Measurements from ENCODE around the gene CHST5.
A peak's percentile ranks its signal among the peaks of the same experiment; 100 is the strongest.

Gene CHST5

DNA sequence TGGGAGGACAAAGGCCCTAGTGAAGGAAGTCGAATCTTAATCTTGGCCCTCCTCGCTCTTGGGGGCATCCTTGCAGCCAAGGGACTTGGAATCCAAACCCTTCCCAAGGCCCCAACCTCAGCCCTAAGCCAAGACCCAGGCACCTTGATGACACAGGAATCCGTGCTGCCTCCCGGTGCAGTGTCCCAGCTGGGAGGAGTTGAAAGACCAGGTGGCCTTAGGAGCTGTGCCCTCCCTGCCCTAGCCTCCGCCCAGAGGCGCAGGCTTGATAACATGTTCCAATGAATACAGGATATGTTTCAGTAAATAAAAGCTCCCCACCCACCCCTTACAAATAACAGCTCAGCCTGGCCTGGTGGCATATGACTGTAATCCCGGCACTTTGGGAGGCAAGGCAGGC, at the start of gene CHST5:
Gene CHST5, minus strand, starts transcription at position 208 of the 400 bp plus-strand sequence. CDS start 5,724 bp downstream, outside the sequence.
- DNase-seq = no peak

DNA sequence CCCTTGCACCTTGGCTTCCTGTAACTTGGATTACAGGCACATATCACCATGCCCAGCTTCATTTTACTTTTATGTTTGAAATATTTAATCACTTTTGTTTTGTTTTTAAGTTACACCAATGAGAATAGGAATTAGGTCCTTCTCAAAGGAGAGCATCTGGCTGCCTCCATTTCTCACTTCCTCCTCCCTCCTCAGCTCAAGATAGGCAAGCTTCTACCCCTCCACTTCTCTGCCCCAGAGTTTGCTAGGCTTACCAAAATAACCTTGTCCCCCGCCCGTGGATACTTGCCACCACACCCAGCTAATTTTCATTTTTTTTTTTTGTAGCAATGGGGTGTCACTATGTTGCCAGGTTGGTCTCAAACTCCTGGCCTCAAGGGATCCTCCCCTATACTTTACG, 48.2 kb upstream of the CHST5 start:
- no peak for DNase-seq

GRCh38 chr16:75579281-75579834, 43.5 kb upstream of the CHST5 start:
- no peak for DNase-seq

GRCh38 chr16:75578725-75579124, 42.8 kb upstream of the CHST5 start:
- DNase-seq = no peak

DNA sequence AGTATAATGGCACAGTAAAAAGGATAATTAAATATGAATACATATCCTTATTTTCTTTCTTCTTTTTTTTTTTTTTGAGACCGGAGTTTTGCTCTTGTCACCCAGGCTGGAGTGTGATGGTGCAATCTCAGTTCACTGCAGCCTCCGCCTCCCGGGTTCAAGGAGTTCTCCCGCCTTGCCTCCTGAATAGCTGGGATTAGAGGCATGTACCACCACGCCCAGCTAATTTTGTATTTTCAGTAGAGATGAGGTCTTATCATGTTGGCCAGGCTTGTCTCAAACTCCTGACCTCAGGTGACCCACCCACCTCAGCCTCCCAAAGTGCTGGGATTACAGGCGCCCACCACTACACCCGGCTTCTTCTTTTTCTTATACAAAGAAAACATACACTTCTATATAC, 42.3 kb upstream of the CHST5 start:
- DNase-seq = no peak

DNA sequence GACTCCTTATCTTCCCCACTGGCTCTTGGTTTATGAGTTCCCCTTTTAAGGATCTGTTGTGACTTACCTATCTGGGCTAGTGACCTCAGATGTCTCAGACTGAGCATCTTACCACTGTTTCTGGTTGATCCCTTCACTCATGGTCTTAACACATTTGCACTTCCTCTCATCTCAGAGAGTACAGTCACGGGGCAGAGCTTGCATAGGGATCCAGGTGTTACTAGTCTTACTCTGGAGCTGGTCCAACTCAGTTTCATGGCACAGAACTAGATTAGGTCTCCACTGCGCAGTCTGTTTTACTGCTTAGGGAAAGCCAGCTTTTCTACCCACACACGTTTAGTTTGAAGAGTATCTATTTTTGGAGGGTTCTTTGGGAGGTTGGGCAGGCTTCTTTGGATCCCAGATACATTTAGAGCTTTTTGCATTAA, 40.5 kb upstream of the CHST5 start:
- no peak for DNase-seq

DNA sequence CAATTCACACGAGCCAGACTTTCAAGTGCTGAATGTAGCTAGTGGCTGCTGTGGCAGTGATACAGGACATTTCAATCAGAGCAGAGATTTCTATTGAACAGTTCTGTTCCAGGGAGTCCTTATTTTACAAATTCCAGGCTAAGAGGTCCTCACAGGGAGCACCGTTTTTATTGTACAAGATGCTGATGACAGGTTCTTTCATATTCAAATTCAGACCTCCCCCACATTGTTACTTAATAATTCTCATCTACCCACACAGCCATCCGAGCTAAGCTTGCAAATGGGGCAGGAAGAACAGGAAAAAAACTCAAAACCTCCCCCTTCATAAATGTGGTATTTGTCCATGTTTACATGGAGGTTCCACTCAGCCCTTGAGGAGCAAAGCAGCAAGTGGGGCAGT, 40.0 kb upstream of the CHST5 start:
- no peak for DNase-seq

- DNase-seq = no peak
These were observed 38.0 kb upstream of the CHST5 start for GRCh38 chr16:75573955-75574354.

DNA sequence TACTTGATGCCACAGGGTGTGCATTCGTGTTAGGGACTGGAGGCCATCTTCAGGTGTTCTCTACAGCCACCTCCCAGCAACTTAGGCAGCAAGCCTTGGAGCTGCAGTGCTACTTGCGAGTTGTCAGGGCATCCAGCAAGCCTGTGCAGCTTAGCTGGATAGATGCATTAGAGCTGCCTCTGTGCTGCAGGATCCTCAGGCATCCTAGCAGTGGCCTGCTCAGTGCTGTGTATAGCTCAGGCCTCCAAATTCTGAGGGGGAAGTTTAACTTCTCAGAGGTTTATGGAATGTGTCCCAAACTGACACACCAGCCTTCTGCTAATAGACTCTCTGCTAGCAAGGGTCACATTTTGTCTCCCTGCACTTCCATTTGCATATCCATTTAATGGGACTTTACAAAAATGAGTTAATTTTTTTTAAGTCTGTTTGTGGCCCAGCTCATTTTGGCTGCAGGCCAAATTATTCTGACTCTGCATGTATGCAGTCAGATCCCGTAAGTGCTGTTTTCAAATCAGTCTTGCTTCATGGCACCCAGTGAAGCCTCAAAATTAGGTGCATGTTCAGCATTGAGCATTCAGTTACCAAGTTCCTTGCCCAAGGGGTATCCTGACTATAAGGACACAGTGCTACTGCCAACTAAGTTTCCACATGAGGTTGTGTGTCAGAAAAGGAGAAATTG, 37.1 kb upstream of the CHST5 start:
- no peak for DNase-seq

DNA sequence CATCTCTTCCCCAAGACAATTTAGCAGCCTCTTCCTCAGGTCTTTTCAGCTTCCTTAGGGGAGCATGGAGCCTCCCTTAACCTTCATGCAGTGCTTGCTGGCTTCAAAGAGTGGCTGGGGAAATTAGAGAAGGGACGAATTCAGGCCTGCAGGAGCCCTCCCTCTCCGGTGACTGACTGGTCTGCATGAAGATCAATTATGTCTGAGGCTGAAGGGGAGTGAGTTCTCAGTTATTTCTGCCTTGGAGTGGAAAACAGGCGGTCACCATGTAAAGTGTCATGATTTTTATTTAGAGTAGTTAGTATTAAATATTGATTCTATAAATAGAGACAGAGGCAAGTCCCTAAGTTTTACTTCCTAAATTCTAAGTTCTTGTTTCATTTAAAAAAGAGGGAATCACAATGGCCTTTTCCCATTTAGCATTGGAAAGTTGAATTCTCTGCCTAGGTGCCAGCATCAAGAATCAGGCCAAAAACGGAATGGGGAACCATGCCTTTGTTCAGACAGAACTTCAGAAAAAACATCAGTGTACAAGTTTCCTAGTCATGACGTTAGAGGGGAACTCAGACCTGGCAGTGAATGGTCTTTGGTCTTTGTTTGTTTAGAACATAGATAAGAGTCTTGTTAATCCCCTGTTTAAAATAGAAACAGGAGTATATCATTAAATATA, 34.6 kb upstream of the CHST5 start:
- peak; percentile 64 for DNase-seq

- no peak for DNase-seq
These were observed 32.0 kb upstream of the CHST5 start for GRCh38 chr16:75567911-75568310.

DNA sequence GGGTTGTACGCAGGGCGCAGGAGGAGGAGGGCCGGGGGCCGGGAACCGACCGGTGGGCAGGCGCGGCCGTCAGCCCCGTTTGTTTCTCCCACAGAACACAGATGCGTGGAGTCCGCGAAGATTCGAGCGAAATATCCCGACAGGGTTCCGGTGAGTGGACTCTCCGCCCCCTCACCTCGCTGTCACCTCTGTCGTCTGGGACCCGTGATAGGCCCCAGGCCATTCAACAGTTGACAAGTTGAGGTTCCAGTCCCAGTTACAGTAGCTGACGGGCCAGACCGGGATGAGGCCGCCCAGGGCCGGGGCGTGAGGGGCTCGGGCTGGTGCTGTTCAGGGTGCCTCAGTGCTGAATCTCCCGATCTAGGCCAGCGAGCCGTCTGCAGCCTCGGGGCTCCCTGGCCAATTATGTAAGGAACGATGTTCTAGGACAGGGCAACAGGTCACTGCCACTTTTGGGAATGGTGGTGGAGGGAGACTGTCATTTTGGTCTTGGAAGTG, 30.9 kb upstream of the CHST5 start:
- peak; percentile 26 for DNase-seq

- peak; percentile 95 for DNase-seq
These were observed 30.3 kb upstream of the CHST5 start, which contains the start of gene GABARAPL2 for GRCh38 chr16:75566040-75566757. TSS of gene GABARAPL2 (plus strand) at chr16:75566379. CDS start at chr16:75566487, 108 bp downstream.

DNA sequence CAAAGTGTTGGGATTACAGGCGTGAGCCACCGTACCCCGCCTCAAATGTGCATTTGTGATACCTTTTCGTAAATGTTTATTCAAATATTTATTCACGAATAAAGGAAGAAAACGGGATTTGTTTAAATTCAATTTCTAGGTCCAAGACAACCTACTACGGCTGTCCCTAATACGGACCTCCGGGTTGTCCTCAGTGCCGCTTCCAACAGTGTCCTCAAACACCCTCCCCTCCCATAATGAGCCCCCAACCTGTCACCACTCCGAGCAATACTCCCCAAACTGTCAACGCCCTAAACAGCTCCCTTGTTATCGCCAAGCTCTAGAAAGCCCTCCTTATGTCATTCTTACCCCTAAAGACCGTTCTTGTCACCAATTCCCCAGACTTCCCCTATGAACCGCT, 29.7 kb upstream of the CHST5 start:
- no peak for DNase-seq

GRCh38 chr16:75559564-75560372, 23.9 kb upstream of the CHST5 start:
- DNase-seq = no peak

- DNase-seq = no peak
These were observed 23.0 kb upstream of the CHST5 start for GRCh38 chr16:75558846-75559401.

GRCh38 chr16:75556431-75556950, 20.6 kb upstream of the CHST5 start:
- no peak for DNase-seq

GRCh38 chr16:75555707-75556430, 20.0 kb upstream of the CHST5 start, which contains the start of gene TMEM231:
TSS of gene TMEM231 (minus strand) at chr16:75556252. CDS start at chr16:75556209, 43 bp downstream.
- peak; percentile 93 for DNase-seq

- peak; percentile 59 for DNase-seq
These were observed 19.4 kb upstream of the CHST5 start for GRCh38 chr16:75555213-75555706.

- no peak for DNase-seq
These were observed 17.0 kb upstream of the CHST5 start for GRCh38 chr16:75552951-75553350.

- peak; percentile 90 for DNase-seq
These were observed 14.3 kb upstream of the CHST5 start for GRCh38 chr16:75550211-75550662.
